ENCODE measurements around the gene LRRC58.

Gene LRRC58

DNA sequence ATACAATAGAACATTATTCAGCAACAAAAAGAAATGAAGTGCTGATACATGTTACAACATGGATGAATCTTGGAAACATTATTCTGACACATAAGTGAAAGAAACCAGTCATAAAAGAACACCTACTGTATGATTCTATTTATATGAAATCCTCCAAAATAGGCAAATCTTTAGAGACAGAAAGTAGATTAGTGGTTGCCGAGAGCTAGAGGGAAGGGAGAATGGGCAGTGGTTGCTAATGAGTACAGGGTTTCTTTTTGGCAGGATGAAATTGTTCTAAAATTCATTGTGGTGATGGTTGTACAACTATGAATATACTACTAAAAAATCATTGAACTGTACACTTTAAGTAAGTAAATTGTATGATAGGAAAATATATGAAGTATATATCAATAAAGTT lies 6.3 kb upstream of the LRRC58 start:
- Histone ChIP-seq H2AFZ (no peak overlapping the region), H3K79me2 (no peaks in the 10 kb centered on the region), H3K9ac (no peak overlapping the region), H3K4me1 (no peaks in the 10 kb centered on the region), H3K4me3 (ENCODE audit: low read depth, low read length) (no peak overlapping the region), H3K4me2 (ENCODE audit: low read length) (no peak overlapping the region), H3K9me3 (ENCODE audit: control insufficient read depth, low read length) (no peaks in the 10 kb centered on the region), H3K27ac (no peak overlapping the region), H3K36me3 (ENCODE audit: control insufficient read depth, insufficient read depth, low read length) (no peaks in the 10 kb centered on the region), H3K27me3 (ENCODE audit: control insufficient read depth, insufficient read depth, low read length) (no peaks in the 10 kb centered on the region)
- TF ChIP-seq, protein P1, sequence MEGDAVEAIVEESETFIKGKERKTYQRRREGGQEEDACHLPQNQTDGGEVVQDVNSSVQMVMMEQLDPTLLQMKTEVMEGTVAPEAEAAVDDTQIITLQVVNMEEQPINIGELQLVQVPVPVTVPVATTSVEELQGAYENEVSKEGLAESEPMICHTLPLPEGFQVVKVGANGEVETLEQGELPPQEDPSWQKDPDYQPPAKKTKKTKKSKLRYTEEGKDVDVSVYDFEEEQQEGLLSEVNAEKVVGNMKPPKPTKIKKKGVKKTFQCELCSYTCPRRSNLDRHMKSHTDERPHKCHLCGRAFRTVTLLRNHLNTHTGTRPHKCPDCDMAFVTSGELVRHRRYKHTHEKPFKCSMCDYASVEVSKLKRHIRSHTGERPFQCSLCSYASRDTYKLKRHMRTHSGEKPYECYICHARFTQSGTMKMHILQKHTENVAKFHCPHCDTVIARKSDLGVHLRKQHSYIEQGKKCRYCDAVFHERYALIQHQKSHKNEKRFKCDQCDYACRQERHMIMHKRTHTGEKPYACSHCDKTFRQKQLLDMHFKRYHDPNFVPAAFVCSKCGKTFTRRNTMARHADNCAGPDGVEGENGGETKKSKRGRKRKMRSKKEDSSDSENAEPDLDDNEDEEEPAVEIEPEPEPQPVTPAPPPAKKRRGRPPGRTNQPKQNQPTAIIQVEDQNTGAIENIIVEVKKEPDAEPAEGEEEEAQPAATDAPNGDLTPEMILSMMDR (IDR thresholded peaks at IDR 0.05): no peak

DNA sequence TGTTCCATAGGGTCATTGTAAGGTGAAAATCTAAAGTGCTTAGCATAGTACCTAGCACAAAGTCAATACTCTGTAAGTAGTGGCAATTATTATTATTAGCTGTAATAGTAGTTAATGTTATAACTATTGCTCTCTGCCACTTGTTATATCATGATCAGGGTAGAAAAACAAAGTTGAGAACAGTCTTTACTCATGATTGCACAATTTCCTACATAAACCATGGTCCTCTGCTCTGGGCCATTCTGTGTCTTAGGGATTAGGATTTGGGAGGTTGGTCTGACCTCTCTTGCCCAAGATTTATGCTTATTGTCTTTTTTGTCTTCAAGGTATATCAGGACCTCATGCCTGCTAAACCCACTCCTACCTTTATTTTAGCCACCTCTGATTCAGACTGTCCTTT lies 4.3 kb upstream of the LRRC58 start:
- H3K27me3 ChIP-seq (ENCODE audit: control insufficient read depth, insufficient read depth, low read length): no peaks in the 10 kb centered on the region
- no peaks in the 10 kb centered on the region for H3K9me3 ChIP-seq (ENCODE audit: control insufficient read depth, low read length)
- no peaks in the 10 kb centered on the region for H3K36me3 ChIP-seq (ENCODE audit: control insufficient read depth, insufficient read depth, low read length)
- no peak overlapping the region for H3K4me2 ChIP-seq (ENCODE audit: low read length)
- no peak overlapping the region for H3K4me3 ChIP-seq (ENCODE audit: low read depth, low read length)
- H3K9ac ChIP-seq: no peak overlapping the region
- H2AFZ ChIP-seq: no peak overlapping the region
- no peaks in the 10 kb centered on the region for H3K4me1 ChIP-seq
- TF ChIP-seq, protein P1 (IDR thresholded peaks at IDR 0.05): no peak
- H3K79me2 ChIP-seq: no peaks in the 10 kb centered on the region
- no peak overlapping the region for H3K27ac ChIP-seq

DNA sequence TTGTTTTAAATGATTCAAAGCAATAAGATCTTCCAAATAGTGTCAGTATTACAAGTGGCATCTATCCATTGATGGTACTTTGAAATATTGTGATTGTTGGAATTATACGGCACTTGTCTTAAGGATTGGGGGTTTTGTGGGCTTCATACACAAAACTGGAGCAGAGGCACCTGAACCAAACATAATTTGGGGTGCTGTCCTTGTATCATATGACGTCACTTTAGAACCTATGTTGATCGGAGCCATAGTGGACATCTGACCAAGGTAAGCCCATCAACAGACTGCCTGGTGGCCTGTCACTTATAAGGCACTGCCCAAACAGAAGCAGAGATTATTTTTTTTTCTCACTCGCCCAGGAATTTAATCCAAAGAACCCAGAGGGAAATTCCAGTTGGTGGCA lies 2.9 kb upstream of the LRRC58 start:
- no peaks in the 10 kb centered on the region for H3K36me3 ChIP-seq (ENCODE audit: control insufficient read depth, insufficient read depth, low read length)
- H3K79me2 ChIP-seq: peaks cover 4% of the 10 kb centered on the region
- H3K4me3 ChIP-seq (ENCODE audit: low read depth, low read length): no peak overlapping the region
- H3K27ac ChIP-seq: no peak overlapping the region
- no peak overlapping the region for H3K4me2 ChIP-seq (ENCODE audit: low read length)
- H3K4me1 ChIP-seq: peaks cover 3% of the 10 kb centered on the region
- no peaks in the 10 kb centered on the region for H3K9me3 ChIP-seq (ENCODE audit: control insufficient read depth, low read length)
- H3K9ac ChIP-seq: no peak overlapping the region
- TF ChIP-seq, protein P1 (IDR thresholded peaks at IDR 0.05): no peak
- no peak overlapping the region for H2AFZ ChIP-seq
- H3K27me3 ChIP-seq (ENCODE audit: control insufficient read depth, insufficient read depth, low read length): no peaks in the 10 kb centered on the region

DNA sequence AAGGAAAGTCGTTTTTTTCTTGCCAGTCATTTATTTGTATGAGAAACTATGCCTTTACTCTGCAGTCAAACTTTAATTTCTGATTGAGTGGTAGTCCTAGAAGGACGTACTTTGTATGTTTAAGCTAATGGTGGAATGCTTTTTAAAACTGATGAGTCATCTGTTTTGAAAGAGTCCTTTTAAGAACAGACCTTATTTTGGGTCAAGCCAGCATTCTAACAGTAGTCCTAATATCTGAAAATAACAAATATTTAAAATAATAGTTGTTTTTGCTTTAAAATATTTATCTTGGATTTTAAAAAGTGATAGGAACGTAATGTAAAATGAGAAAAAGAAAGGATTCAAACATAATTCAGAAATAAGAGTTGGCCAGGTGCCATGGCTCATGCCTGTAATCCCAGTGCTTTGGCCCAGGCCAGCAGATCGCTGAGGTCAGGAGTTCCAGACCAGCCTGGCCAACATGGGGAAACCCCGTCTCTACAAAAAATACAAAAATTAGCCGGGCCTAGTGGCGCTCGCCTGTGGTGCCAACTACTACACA lies 1.3 kb upstream of the LRRC58 start:
- no peaks in the 10 kb centered on the region for H3K27me3 ChIP-seq (ENCODE audit: control insufficient read depth, insufficient read depth, low read length)
- peak overlapping the region; percentile 42 for H2AFZ ChIP-seq
- peaks cover 3% of the 10 kb centered on the region for H3K4me1 ChIP-seq
- no peaks in the 10 kb centered on the region for H3K9me3 ChIP-seq (ENCODE audit: control insufficient read depth, low read length)
- TF ChIP-seq, protein P1 (IDR thresholded peaks at IDR 0.05): no peak
- H3K4me2 ChIP-seq (ENCODE audit: low read length): no peak overlapping the region
- no peak overlapping the region for H3K27ac ChIP-seq
- no peaks in the 10 kb centered on the region for H3K36me3 ChIP-seq (ENCODE audit: control insufficient read depth, insufficient read depth, low read length)
- H3K9ac ChIP-seq: no peak overlapping the region
- peak overlapping the region; percentile 57 for H3K4me3 ChIP-seq (ENCODE audit: low read depth, low read length)
- H3K79me2 ChIP-seq: peaks cover 9% of the 10 kb centered on the region

DNA sequence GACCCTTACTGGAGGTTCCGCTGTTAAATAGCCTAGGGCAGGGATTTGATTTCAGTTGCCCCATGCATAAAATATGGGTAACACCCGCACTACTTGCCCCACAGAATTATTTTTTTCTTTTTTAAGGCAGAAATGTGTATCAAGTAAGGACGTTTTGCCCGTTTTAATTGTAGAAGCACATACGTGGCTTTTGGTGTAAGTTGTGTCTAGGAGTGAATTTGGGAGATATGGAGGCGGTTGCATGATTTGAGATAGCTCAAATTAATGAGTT lies 636 bp upstream of the LRRC58 start:
- Histone ChIP-seq H2AFZ (peak overlapping the region; percentile 95), H3K79me2 (peaks cover 12% of the 10 kb centered on the region), H3K4me2 (ENCODE audit: low read length) (peak overlapping the region; percentile 54), H3K27ac (peak overlapping the region; percentile 83), H3K36me3 (ENCODE audit: control insufficient read depth, insufficient read depth, low read length) (no peaks in the 10 kb centered on the region), H3K4me3 (ENCODE audit: low read depth, low read length) (peak overlapping the region; percentile 57), H3K9me3 (ENCODE audit: control insufficient read depth, low read length) (no peaks in the 10 kb centered on the region), H3K4me1 (peaks cover 3% of the 10 kb centered on the region), H3K9ac (no peak overlapping the region), H3K27me3 (ENCODE audit: control insufficient read depth, insufficient read depth, low read length) (no peaks in the 10 kb centered on the region)
- TF ChIP-seq, protein P1 (IDR thresholded peaks at IDR 0.05): no peak
